HL-60/S4 (cell line): ENCODE measurements around the gene CNGB1.

Experiments used
- in situ Hi-C: fragments of 300-500 bp; cut with MboI; formaldehyde crosslinking; loops from 2 replicates; pipeline ENCODE4 v1.14.3; 2022; ENCODE audit warnings: low sequenced_read_pairs

The CNGB1 gene

DNA sequence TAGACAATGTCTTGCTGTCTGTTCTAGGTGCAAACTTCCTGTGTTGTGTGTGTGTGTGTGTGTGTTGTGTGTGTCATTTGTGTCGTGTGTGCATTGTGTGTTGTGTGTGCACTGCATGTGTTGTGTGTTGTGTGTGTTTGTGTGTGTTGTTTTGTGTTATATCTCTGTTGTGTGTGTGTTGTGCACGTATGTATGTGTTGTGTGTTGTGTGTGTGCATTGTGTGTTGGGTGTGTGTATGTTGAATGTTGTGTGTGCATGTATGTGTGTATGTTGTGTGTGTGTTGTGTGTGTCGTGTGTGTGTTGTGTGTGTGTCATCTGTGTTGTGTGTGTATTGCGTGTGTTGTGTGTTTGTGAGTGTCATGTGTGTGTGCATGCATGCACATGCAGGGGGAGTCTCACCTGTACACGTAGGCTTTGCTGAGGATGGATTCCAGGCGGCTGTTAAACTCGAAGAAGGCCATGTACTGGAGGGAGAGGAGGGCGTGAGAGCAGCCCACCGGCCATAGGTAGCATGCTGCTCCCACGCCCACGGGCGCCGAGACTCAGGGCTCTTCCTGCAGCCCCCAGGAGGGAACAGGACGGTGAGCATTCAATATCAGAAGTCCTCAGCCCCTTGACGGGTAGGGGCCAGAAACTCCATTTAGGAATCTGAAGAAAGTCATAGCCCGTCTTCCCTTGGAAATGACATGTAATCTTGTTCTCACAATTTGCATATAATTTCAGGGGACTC is 58.2 kb downstream of the CNGB1 start:
- in situ Hi-C loops = no loop called here

GRCh38 chr16:57911743-57912142 is 59.2 kb downstream of the CNGB1 start:
- in situ Hi-C loops = no loop called here

GRCh38 chr16:57910696-57911095 is 60.2 kb downstream of the CNGB1 start:
- in situ Hi-C loops = no loop called here

DNA sequence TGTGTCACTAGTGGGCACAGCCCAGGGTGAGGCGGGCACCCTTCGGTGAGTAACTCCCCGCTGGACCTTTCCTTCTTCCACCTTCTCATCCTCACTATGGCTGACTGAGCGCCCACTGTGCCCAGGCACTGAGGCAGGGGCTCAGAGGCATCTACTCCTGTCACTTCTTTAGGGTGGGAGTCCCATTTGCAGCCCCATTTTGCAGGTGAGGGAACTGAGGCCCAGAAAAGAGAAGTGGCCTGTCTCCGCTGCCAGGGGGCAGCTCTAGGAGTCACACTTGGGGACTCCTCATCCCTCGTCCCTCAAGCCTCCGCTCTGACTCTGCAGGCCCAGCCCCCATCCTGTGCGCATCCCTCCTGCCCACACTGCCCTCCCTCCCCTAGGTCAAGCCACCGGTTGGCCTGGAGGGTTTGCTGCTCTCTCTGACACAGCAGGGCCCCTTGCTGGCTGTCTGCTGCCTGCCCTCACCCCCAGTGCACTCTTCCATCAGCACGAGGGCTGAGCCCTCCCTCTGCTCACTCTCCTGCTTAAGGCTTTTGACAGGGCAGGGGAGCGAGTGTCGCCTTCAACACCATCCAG is 62.4 kb downstream of the CNGB1 start:
- in situ Hi-C loops = no loop called here

DNA sequence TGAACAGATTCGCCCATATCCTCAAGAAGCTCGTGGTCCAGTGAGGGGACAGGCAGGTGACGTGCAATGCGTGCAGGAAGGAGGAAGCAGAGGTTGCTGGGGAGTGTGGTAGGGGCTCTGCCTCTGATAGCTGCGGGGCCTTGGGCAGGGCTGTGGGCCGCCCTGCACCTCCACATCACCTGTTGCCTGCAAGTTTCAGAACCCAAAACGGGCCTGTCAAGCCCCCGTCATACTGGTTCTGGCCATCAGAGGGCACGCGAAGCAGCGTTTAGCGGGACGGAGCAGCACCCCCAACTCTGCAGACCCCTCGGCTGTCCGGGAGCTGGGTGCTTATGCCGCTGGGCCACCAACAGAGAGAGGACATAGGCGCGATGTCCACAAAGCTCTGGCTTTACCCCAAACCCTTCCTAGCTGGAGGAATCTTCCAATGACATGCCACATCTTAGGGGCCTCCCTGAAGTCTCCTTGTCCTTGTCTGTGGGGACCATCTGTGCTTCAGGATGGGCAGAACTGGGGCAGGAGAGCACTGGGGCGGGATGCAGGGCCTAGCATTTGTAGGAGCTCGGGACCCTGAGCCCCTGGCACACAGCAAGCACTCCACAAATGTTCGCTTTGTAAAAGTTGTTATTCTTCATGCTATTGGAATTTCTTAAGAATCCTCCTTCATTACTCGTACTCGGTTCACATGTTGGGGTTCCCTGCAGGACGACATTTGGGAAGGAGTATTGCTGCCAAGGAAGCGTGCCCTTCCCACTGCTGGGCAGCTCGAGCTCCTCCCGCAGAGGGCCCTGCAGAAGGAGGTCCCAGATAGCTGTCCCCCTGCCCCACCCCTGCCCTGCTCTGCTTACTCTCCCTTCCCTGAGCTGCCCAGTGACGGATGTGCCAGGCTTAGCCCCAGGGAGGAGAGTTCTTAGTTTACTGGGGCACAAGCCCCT is 64.3 kb downstream of the CNGB1 start:
- in situ Hi-C loops = no loop called here

DNA sequence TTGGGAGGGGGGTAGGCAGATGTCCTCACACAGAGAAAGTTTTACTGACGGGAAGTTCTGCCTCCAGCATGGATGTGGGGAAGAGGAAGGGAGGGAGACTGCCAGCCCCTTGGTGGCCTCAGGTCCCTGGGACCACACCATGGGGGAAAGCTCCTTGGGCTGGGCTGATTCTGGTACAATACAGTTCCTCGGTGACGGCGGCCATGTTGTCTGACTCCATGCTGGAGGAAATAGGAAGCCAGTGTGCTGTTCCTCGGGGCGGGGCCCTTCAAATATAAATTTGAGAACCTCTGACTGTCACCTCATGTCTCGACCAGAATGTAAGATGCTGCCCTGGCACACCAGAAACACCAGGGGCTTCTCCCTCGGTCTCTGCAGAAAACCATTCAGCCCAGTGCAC is 66.8 kb downstream of the CNGB1 start:
- in situ Hi-C loops = no loop called here

DNA sequence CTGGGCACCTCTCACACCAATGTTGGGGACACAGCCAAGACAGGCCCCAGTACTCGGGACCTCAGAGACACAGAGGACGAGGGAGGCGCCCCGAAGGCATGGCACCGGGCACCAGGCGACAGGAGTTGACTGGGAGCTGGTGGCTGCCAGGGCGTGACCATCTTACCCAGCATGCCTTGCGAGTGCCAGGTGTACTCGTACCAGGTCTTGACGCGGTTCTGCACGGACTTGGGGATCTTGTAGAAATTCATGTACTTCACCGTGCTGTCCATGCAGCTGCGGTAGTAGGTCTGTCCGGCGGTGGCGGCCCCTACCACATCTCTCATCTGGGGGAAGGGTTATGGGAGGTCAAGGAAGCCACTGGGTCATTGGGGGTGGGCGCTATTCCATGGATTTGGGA is 67.3 kb downstream of the CNGB1 start:
- in situ Hi-C loops = no loop called here

DNA sequence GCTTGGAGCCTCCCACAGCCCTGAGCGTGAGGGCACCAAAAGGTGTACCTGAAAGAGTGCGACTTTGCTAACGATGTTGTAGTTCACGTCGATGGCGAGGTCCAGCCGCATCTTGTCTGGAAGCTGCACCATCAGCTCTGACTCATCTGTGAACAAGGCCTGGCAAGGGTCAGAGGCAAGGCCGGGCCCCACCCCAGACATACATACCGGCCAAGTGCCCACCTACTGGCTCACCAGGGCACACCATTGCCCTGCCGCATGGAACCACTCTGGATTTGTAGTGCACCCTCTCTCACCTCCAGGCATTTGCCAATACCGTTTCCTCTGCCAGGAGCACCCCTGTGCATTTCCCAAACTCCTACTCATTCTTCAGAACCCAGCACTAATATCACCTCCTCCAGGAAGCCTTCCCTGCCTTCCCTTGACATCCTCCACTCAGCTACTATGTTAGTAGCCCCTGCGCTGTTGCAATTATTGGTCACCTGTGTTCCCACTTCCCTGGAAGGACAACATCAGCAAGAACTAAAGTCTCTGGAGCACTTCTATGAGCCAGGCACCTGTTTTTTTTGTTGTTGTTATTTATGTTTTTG is 69.4 kb downstream of the CNGB1 start:
- in situ Hi-C loops = no loop called here

GRCh38 chr16:57900796-57901479 is 70.0 kb downstream of the CNGB1 start:
- in situ Hi-C loops = no loop called here

- in situ Hi-C loops = loop anchor here (10.0 kb wide), 1 partner anchor 105 kb away; the partner anchor contains the start of genes USB1 and ZNF319
Measured at GRCh38 chr16:57899771-57900661, 70.9 kb downstream of the CNGB1 start.

DNA sequence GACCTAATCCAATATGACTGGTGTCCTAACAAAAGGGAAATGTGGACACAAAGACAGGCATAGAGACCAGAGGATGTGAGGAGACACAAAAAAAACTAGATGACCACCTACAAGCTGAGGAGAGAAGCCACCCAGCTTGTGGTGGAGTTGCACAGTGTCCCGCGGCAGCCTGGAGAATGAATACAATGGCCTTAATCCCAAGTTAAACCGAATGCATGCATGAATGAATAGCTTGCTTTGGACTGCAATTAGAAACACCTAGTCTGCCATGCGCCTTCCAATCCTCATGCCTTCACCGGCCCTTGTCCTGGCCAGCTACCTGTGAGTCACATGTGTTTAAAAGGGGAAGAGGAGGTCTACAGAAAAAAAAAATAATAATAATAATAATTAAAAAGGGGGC is 72.0 kb downstream of the CNGB1 start:
- in situ Hi-C loops = loop anchor here (10.0 kb wide), 1 partner anchor 106 kb away; the partner anchor contains the start of genes USB1 and ZNF319

DNA sequence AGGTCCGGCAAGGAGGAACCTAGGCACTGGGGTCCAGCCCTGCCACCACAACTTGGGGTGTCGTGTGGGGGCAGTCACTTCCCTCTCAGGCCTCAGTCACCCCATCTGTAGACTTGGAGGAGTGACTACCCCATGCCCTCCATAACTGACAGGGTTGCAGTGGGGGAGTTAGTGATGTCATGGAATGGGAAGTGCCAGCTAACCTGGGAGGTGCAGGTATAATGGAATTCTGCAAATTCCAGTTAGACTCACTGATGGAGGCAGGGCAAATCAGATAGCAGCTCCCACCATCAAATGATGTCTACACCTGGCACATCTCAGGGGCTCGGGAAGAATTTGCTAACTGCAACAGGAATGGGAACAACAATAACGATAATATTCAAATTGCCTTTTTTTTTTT is 72.9 kb downstream of the CNGB1 start:
- in situ Hi-C loops = loop anchor here (10.0 kb wide), 1 partner anchor 107 kb away; the partner anchor contains the start of genes USB1 and ZNF319

GRCh38 chr16:57897053-57897784 is 73.7 kb downstream of the CNGB1 start:
- in situ Hi-C loops = loop anchor here (10.0 kb wide), 1 partner anchor 108 kb away; the partner anchor contains the start of genes USB1 and ZNF319

- in situ Hi-C loops = loop anchor here (10.0 kb wide), 1 partner anchor 110 kb away; the partner anchor contains the start of genes USB1 and ZNF319
Measured at GRCh38 chr16:57895081-57895547, 75.8 kb downstream of the CNGB1 start.

- in situ Hi-C loops = loop anchor here (10.0 kb wide), 1 partner anchor 110 kb away; the partner anchor contains the start of genes USB1 and ZNF319
Measured at GRCh38 chr16:57894390-57895080, 76.4 kb downstream of the CNGB1 start.

DNA sequence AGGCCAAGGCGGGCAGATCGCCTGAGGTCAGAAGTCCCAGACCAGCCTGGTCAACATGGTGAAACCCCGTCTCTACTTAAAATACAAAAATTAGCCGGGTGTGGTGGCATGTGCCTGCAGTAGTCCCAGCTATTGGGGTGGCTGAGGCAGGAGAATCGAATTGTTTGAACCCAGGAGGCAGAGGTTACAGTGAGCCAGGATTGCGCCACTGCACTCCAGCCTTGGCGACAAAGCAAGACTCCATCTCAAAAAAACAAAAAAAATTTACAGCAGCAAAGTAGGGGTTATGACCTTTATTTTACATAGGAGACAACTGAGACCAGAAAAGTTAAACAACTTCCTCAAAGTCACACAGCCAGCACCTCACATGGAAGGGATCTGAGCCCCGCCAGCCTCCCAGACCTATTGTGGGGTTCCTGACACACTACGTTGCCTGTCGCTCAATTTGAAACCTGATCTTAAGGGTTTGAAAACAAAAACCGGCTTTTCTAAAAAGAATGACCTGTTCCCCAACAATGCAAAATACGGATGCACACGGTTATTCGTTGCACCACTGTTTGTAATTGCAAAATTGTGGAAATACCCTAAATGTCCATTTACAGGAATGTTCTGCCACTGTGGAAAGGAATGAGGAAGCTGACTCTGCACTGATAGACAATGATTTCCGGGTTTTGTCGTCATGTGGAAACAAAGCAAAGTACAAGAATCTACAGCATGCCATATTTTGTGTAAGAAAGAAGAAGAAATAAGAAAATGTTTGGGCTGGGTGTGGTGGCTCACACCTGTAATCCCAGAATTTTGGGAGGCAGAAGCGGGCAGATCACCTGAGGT is 77.2 kb downstream of the CNGB1 start:
- in situ Hi-C loops = loop anchor here (10.0 kb wide), 1 partner anchor 111 kb away; the partner anchor contains the start of genes USB1 and ZNF319

DNA sequence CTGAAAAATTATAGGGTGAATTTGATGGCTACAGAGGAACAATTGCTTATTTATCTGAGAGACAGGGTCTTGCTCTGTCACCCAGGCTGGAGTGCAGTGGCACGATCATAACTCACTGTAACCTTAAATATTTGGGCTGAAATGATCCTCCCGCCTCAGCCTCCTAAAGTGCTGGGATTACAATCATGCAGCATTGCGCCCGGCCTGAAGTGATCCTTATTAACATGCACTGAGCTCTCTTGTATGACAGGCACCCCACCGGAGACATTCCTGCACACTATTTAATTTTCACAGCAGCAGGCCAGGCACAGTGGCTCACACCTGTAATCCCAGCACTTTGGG is 77.7 kb downstream of the CNGB1 start:
- in situ Hi-C loops = loop anchor here (10.0 kb wide), 1 partner anchor 112 kb away; the partner anchor contains the start of genes USB1 and ZNF319
